ENCODE measurements around the gene BEND6. TPM values are rescaled to one million over a fixed set of nuclear protein-coding genes. Genes with fewer than 3 reads are reported as not detected.
"Not testable (repeated sequence)": the region's sequence is repeated elsewhere in the genome, so short reads cannot be mapped to it uniquely, and the experiment has no call there.

BEND6 gene
- total RNA-seq, 2 donors from 2014 or later: 0.26 TPM; not detected in 1

DNA sequence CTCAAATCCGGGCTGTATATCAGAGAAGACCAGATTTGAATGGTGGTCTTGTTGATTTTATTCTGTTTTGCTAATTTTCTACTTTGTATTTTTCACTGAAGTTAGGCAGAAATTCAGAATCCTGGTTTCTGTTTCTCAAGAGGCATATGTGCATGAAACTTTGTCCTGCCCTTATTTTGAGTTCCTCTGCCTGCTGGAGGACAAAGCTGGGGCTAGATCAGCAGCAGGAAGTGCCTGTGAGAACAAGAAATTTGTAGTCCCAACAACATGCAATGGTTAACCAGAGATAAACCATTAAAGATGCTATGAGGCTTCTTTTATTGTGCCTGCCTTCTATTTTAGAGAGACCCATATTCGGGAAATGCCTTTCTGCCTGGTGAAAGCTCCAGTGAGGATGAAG is 37.1 kb downstream of the BEND6 start:
- Histone ChIP-seq H3K27me3 (no peaks in the 10 kb centered on the region), H3K4me1 (no peaks in the 10 kb centered on the region), H3K9me3 (no peaks in the 10 kb centered on the region), H3K36me3 (replicated peaks in 1 of 2; ENCODE audit: insufficient read depth in 1 of 2, low read depth in 2 of 2) (no peaks in the 10 kb centered on the region), H3K4me3 (no peak overlapping the region), H3K27ac (no peak overlapping the region)
- intact Hi-C loops (cut with DNase I): no loop called here
- ATAC-seq: no peak
- TF ChIP-seq, protein P1, sequence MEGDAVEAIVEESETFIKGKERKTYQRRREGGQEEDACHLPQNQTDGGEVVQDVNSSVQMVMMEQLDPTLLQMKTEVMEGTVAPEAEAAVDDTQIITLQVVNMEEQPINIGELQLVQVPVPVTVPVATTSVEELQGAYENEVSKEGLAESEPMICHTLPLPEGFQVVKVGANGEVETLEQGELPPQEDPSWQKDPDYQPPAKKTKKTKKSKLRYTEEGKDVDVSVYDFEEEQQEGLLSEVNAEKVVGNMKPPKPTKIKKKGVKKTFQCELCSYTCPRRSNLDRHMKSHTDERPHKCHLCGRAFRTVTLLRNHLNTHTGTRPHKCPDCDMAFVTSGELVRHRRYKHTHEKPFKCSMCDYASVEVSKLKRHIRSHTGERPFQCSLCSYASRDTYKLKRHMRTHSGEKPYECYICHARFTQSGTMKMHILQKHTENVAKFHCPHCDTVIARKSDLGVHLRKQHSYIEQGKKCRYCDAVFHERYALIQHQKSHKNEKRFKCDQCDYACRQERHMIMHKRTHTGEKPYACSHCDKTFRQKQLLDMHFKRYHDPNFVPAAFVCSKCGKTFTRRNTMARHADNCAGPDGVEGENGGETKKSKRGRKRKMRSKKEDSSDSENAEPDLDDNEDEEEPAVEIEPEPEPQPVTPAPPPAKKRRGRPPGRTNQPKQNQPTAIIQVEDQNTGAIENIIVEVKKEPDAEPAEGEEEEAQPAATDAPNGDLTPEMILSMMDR (IDR thresholded peaks at IDR 0.05): no peak
- no peak for TF ChIP-seq POLR2A (IDR thresholded peaks at IDR 0.05)
- 41 to 54% methylated on average over 2 of the region's 2 CpGs for WGBS, 2 donors
- no peak for DNase-seq

DNA sequence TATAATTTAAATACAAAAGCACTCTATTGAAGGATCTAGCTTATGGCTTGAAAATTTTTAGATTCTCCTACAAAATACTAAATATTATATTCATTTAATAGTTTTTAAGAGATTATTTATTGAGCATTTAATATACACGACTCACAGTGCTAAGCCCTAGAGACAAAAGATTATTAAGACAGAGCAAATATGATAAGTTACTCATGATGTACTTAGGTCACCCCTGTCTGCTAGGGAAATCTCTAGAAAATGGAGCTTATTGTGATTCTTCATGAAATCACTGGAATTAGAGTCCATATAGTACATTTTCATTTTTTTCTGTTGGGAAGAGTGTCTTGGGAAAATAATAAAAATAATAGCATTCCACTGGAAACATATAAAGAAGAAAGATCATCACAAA is 37.8 kb downstream of the BEND6 start:
- 45 to 60% methylated on average over 1 of the region's 1 CpG for WGBS, 2 donors
- ATAC-seq: no peak

DNA sequence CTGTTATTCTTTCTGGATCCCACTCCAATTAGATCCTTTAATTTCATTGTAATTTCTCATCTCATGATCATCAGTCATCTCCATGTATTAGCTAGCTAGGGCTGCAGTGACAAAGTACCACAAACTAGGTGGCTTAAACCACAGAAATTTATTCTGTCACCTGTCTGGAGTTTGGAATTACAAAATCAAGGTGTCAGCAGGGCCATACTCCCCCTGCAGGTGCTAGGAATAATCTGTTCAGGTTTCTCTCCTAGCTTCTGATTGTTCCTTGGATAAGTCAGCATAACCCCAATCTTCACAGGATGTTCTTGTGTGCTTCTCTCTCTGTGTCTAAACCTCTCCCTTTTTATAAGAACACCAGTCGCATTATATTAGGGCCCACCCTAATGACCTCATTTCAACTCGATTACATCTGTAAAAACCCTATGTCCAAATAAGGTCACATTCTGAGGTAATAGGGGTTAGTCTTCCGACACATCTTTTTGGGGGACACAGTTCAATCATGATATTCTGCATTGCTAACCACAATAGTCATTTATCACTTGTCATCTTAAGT is 40.5 kb downstream of the BEND6 start:
- H3K4me1 ChIP-seq: no peaks in the 10 kb centered on the region
- no peak overlapping the region for H3K4me3 ChIP-seq
- ATAC-seq (no peak), DNase-seq (no peak)
- no peak overlapping the region for H3K27ac ChIP-seq
- 54 to 74% methylated on average over 3 of the region's 3 CpGs for WGBS, 2 donors
- H3K9me3 ChIP-seq: peaks cover 0 to 7% (median 0%) of the 10 kb centered on the region in 3 donors
- no peaks in the 10 kb centered on the region for H3K27me3 ChIP-seq
- TF ChIP-seq, protein P1 (IDR thresholded peaks at IDR 0.05): no peak
- no peak for TF ChIP-seq POLR2A (IDR thresholded peaks at IDR 0.05)
- no peaks in the 10 kb centered on the region for H3K36me3 ChIP-seq (replicated peaks in 1 of 2; ENCODE audit: insufficient read depth in 1 of 2, low read depth in 2 of 2)
- intact Hi-C loops (cut with DNase I): no loop called here

More for the DNA sequence above, 37.8 kb downstream of the BEND6 start:
- intact Hi-C loops (cut with DNase I): no loop called here
- Histone ChIP-seq H3K9me3 (no peaks in the 10 kb centered on the region), H3K4me3 (no peak overlapping the region), H3K27me3 (no peaks in the 10 kb centered on the region), H3K27ac (no peak overlapping the region), H3K4me1 (no peaks in the 10 kb centered on the region), H3K36me3 (replicated peaks in 1 of 2; ENCODE audit: insufficient read depth in 1 of 2, low read depth in 2 of 2) (no peaks in the 10 kb centered on the region)
- TF ChIP-seq, protein P1 (IDR thresholded peaks at IDR 0.05): no peak
- no peak for TF ChIP-seq POLR2A (IDR thresholded peaks at IDR 0.05)
- no peak for DNase-seq

DNA sequence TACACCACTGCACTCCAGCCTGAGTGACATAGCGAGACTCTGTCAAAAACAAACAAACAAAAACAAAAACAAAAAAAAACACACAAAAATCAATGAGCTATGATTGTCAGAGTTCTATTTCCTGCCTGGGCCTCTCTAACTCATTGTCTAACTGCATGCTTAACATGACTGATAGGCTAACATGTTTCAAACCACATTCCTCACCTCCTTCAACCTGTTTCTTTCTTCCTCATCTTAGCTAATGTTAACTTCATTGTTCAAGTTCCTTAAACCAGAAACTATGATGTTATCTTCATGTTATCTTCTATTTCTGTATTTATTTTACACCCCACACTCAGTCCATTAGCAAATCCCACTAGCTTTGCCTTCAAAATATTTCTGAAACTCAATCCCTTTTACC is 41.5 kb downstream of the BEND6 start:
- TF ChIP-seq, protein P1 (IDR thresholded peaks at IDR 0.05): no peak
- TF ChIP-seq POLR2A (IDR thresholded peaks at IDR 0.05): no peak
- Histone ChIP-seq H3K36me3 (replicated peaks in 1 of 2; ENCODE audit: insufficient read depth in 1 of 2, low read depth in 2 of 2) (no peaks in the 10 kb centered on the region), H3K27ac (no peak overlapping the region), H3K4me3 (no peak overlapping the region), H3K27me3 (no peaks in the 10 kb centered on the region), H3K9me3 (peaks cover 0 to 7% (median 0%) of the 10 kb centered on the region in 3 donors), H3K4me1 (no peaks in the 10 kb centered on the region)
- intact Hi-C loops (cut with DNase I): no loop called here
- no peak for DNase-seq
- ATAC-seq: no peak
- WGBS, 2 donors: 50 to 58% methylated on average over 1 of the region's 1 CpG

DNA sequence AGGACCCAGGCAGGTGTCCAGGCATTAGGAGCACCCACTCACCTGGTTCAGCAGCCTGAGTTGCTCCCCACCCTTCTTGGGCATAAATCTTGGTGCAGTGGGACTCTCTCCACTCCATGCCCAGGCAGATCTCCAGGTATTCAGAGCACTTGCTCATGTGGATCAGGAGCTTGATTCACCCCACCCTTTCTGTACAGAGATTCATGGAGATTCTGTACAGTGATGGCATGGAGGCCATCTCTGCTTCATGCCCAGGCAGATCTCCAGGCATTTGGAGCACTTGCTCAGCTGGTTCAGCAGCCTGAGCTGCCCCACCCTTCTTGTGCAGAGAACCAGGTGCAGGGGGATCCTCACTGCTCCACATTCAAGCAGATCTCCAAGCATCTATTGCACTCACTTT is 44.1 kb downstream of the BEND6 start:
- no peak for TF ChIP-seq POLR2A (IDR thresholded peaks at IDR 0.05)
- TF ChIP-seq, protein P1 (IDR thresholded peaks at IDR 0.05): no peak
- intact Hi-C loops (cut with DNase I): no loop called here
- no peak for DNase-seq
- Histone ChIP-seq H3K4me3 (no peak overlapping the region), H3K36me3 (replicated peaks in 1 of 2; ENCODE audit: insufficient read depth in 1 of 2, low read depth in 2 of 2) (no peaks in the 10 kb centered on the region), H3K9me3 (peaks cover 0 to 7% (median 0%) of the 10 kb centered on the region in 3 donors), H3K27ac (no peak overlapping the region), H3K27me3 (no peaks in the 10 kb centered on the region), H3K4me1 (no peaks in the 10 kb centered on the region)
- no peak for ATAC-seq

DNA sequence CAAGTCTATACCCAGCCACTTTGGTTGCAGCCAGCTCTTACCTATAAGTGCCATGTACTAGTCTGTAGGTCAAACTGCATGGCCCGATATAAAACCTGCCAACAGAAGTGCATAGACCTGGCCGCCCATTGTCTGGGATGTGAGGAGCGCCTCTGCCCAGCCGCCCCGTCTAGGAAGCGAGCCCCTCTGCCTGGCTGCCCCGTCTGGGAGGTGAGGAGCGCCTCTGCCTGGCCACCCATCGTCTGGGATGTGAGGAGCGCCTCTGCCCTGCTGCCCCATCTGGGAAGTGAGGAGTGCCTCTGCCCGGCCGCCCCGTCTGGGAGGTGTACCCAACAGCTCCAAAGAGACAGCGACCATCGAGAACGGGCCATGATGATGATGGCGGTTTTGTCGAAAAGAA is 44.8 kb downstream of the BEND6 start:
- DNase-seq; H3K27ac ChIP-seq; ATAC-seq; H3K9me3 ChIP-seq; H3K4me3 ChIP-seq; H3K27me3 ChIP-seq; intact Hi-C loops (cut with DNase I); H3K36me3 ChIP-seq (replicated peaks in 1 of 2; ENCODE audit: insufficient read depth in 1 of 2, low read depth in 2 of 2); H3K4me1 ChIP-seq: not testable (repeated sequence)
- WGBS, 2 donors: 86 to 90% methylated on average over 12 to 18 of the region's 18 CpGs

All from body of pancreas (tissue), 4 donors.